Measurements from ENCODE around the gene TMEM53. TPM values are rescaled to one million over a fixed set of nuclear protein-coding genes. Genes with fewer than 3 reads are reported as not detected.
A peak's percentile ranks its signal among the peaks of the same experiment; 100 is the strongest.

The TMEM53 gene
- total and polyA plus RNA-seq, 2 donors, result 2.7 to 5.5 TPM

DNA sequence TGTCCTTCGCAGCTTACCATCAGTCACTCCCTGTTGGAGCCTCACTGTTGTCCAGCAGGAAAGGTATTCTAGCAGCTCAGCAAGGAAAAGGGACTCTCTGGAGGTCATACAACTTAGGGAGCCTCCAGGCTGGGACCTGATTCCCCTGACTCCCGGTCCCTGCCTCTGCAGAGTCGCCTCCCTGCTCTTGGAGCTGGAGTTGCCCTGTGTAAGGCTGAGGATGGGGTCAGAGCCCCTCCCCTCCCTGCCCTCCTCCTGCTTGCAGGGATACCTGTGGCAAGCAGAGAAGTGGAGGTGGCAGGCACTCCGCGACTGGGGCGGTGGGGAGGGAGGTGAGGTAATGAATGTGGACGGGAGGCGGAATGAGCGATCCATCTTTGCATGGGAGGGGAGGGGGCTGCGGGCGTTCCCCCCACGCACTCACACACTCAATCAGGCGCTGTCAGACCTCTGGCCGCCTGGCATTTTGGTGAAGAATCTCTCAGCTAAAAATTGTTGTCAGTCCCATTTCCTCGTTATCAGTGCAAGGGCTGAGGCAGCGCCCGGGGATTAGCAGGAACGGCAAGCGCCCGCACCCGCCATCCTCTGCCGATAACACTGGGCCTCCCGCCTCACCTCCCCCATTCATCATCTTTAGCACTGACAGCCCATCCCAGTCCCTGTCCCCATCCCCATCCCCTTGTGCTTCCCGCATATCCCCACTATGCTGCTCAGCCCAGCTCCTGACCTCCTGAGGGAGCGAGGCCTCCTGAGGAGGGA lies 64.3 kb downstream of the TMEM53 start:
- Histone ChIP-seq H3K27me3 (ENCODE audit: control insufficient read depth in 2 of 2, insufficient read depth in 1 of 2, low read length in 1 of 2) (no peaks in the 10 kb centered on the region), H3K4me3 (ENCODE audit: low read length in 2 of 2) (no peak overlapping the region), H3K4me1 (ENCODE audit: control insufficient read depth in 2 of 2, insufficient read depth in 2 of 2, low read length in 2 of 2) (no peaks in the 10 kb centered on the region), H3K36me3 (ENCODE audit: control insufficient read depth in 2 of 2, insufficient read depth in 2 of 2, low read length in 1 of 2) (no peaks in the 10 kb centered on the region), H3K27ac (ENCODE audit: low read depth in 1 of 2, low read length in 1 of 2) (no peak overlapping the region), H3K9me3 (ENCODE audit: control insufficient read depth in 2 of 2, insufficient read depth in 1 of 2, low read length in 1 of 2) (no peaks in the 10 kb centered on the region)
- DNase-seq (ENCODE audit: low read depth in 6 of 9, low spot score in 9 of 9), result no peak
- 95% methylated on average over 25 of the region's 25 CpGs for WGBS

DNA sequence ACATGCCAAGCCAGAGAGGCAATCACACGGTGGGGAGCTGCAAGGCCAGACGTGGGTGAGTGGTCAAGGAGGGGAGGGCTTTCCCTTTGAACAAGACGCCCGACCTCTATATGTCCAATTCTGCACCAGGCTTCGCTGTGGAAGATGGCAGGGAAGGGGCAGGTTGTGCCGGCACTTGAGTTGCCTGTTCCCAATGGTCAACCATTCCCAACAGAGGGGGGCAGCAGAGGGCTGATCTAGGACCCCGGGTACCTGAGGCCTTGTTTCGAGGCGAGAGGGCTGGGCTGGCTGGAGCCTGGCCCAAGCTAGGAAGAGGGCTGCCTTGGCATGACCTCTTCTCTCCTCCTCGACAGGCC lies 64.9 kb downstream of the TMEM53 start:
- Histone ChIP-seq H3K27me3 (ENCODE audit: control insufficient read depth in 2 of 2, insufficient read depth in 1 of 2, low read length in 1 of 2) (no peaks in the 10 kb centered on the region), H3K9me3 (ENCODE audit: control insufficient read depth in 2 of 2, insufficient read depth in 1 of 2, low read length in 1 of 2) (no peaks in the 10 kb centered on the region), H3K4me1 (ENCODE audit: control insufficient read depth in 2 of 2, insufficient read depth in 2 of 2, low read length in 2 of 2) (no peaks in the 10 kb centered on the region), H3K4me3 (ENCODE audit: low read length in 2 of 2) (no peak overlapping the region), H3K36me3 (ENCODE audit: control insufficient read depth in 2 of 2, insufficient read depth in 2 of 2, low read length in 1 of 2) (no peaks in the 10 kb centered on the region), H3K27ac (ENCODE audit: low read depth in 1 of 2, low read length in 1 of 2) (no peak overlapping the region)
- WGBS, result 93% methylated on average over 10 of the region's 10 CpGs
- DNase-seq (ENCODE audit: low read depth in 6 of 9, low spot score in 9 of 9), result peak in 2 of 9 donors; percentile 12 to 23

DNA sequence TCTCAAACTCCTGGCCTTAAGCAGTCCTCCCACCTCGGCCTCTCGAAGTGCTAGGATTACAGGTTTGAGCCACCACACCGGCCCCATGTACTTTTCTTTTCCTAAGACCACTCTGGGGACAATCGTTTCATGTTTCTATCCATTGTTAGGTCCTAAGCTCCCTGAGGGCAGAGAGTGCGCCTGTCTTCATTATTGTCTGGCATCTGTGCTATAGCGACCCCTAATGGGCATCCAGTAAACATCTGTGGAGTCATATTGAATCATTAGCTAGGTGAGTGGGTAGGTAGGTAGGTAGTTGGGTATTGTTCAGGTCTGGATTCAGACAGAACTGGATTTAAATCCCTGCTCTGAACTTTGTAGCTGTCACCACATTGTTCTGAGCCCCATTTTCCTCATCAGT lies 66.1 kb downstream of the TMEM53 start:
- Histone ChIP-seq H3K4me1 (ENCODE audit: control insufficient read depth in 2 of 2, insufficient read depth in 2 of 2, low read length in 2 of 2) (no peaks in the 10 kb centered on the region), H3K4me3 (ENCODE audit: low read length in 2 of 2) (no peak overlapping the region), H3K27me3 (ENCODE audit: control insufficient read depth in 2 of 2, insufficient read depth in 1 of 2, low read length in 1 of 2) (no peaks in the 10 kb centered on the region), H3K27ac (ENCODE audit: low read depth in 1 of 2, low read length in 1 of 2) (no peak overlapping the region), H3K9me3 (ENCODE audit: control insufficient read depth in 2 of 2, insufficient read depth in 1 of 2, low read length in 1 of 2) (no peaks in the 10 kb centered on the region), H3K36me3 (ENCODE audit: control insufficient read depth in 2 of 2, insufficient read depth in 2 of 2, low read length in 1 of 2) (no peaks in the 10 kb centered on the region)
- WGBS, result 97% methylated on average over 6 of the region's 6 CpGs
- no peak for DNase-seq (ENCODE audit: low read depth in 6 of 9, low spot score in 9 of 9)

DNA sequence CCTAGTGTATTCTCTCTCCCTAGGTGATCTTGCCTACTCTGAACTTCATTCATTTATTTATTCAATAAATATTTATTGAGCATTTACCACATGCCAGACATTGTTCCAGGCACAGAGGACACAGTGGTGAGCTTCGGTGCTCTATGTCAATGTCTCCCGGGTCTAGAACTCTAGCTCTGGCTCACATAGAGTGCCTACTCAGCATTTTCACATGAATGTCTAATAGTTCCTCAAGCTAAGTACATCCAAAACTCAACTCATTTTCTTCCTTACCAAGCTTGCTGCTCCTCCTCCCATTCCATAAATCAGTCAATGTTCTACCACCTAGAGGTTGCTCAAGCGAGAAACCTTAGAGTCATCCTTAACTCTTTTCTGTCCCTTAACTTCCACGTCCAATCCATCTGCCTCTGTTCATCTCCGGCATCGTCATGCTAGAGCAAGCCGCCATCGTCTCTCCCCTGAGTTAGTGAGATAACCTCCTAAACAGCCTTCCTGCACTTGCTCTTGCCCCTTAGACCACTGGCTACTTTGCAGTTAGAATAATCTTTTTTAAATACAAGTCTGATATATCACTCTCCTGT lies 67.5 kb downstream of the TMEM53 start:
- 97% methylated on average over 8 of the region's 8 CpGs for WGBS
- Histone ChIP-seq H3K4me3 (ENCODE audit: low read length in 2 of 2) (no peak overlapping the region), H3K27ac (ENCODE audit: low read depth in 1 of 2, low read length in 1 of 2) (no peak overlapping the region), H3K27me3 (ENCODE audit: control insufficient read depth in 2 of 2, insufficient read depth in 1 of 2, low read length in 1 of 2) (no peaks in the 10 kb centered on the region), H3K9me3 (ENCODE audit: control insufficient read depth in 2 of 2, insufficient read depth in 1 of 2, low read length in 1 of 2) (no peaks in the 10 kb centered on the region), H3K4me1 (ENCODE audit: control insufficient read depth in 2 of 2, insufficient read depth in 2 of 2, low read length in 2 of 2) (no peaks in the 10 kb centered on the region), H3K36me3 (ENCODE audit: control insufficient read depth in 2 of 2, insufficient read depth in 2 of 2, low read length in 1 of 2) (no peaks in the 10 kb centered on the region)
- DNase-seq (ENCODE audit: low read depth in 6 of 9, low spot score in 9 of 9), result no peak

DNA sequence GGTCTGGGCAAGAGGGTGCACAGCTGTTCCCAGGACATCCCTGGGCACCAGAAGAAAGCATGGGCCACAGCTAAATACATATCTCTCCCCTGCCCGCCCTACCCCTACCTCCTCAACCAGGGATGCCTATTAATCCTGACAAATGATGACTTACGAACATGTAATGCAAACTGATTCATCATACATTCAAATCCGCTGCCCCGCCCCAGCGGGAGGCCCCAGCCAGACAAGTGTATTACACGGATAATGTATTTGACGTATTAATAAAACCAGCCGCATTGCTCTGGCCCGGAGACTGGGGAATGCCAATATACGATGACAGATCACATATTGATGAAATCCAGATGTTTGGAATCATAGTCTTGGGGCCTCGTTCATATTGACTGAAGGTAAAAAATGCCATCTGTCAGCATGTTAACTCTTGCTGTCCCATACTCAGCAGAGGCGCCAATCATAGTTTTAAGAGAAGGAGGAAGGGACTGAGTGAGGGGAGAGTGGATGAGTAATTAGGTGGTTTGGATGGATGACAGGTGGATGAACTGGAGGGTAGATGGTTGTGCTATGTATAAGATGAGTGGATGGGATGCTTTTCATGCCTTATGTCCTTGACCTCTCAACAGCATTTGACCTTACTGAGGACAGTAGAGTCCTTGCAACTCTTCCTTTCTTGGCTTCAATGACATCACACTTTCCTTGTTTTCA lies 68.2 kb downstream of the TMEM53 start:
- Histone ChIP-seq H3K27ac (ENCODE audit: low read depth in 1 of 2, low read length in 1 of 2) (no peak overlapping the region), H3K4me1 (ENCODE audit: control insufficient read depth in 2 of 2, insufficient read depth in 2 of 2, low read length in 2 of 2) (no peaks in the 10 kb centered on the region), H3K4me3 (ENCODE audit: low read length in 2 of 2) (no peak overlapping the region), H3K36me3 (ENCODE audit: control insufficient read depth in 2 of 2, insufficient read depth in 2 of 2, low read length in 1 of 2) (no peaks in the 10 kb centered on the region), H3K27me3 (ENCODE audit: control insufficient read depth in 2 of 2, insufficient read depth in 1 of 2, low read length in 1 of 2) (no peaks in the 10 kb centered on the region), H3K9me3 (ENCODE audit: control insufficient read depth in 2 of 2, insufficient read depth in 1 of 2, low read length in 1 of 2) (no peaks in the 10 kb centered on the region)
- 95% methylated on average over 12 of the region's 12 CpGs for WGBS
- no peak for DNase-seq (ENCODE audit: low read depth in 6 of 9, low spot score in 9 of 9)

DNA sequence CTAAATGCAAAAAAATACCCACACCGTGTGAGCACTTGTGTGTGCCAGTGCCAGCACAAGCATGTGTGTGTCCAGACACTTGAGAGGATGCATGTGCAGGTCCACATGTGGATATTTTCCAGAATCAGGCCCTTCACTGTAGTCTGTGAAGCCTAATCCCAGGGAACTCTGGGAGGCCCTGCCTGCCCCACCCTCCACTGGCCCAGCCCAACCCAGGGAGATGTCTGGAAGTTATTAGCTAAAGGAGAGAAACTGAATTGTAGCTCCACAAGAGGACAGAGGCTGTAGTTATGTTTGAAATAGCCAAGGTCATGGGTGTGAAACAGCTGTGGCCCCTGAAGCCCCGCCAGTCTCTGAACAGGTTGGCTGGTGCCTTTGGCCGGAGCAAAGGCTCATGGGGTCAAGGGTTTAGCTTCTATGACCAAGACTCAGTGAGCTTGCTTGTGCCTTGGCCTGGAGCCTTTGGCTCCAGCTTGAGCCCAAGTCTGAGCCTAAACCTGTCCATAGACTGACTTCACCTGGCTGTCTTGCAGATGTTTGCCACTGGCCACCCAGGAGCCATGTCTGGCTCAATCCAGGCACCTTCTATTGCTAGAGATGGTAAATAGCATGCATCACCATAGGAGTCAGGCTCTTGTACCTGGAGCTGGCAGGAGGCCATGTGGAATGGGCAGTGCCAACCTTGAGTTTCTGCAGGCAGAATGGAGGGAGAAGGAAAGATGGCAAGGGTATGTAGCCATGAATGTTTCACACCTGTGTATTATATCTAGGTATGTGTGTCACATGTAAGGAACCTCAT lies 69.9 kb downstream of the TMEM53 start:
- Histone ChIP-seq H3K36me3 (ENCODE audit: control insufficient read depth in 2 of 2, insufficient read depth in 2 of 2, low read length in 1 of 2) (no peaks in the 10 kb centered on the region), H3K27me3 (ENCODE audit: control insufficient read depth in 2 of 2, insufficient read depth in 1 of 2, low read length in 1 of 2) (no peaks in the 10 kb centered on the region), H3K9me3 (ENCODE audit: control insufficient read depth in 2 of 2, insufficient read depth in 1 of 2, low read length in 1 of 2) (no peaks in the 10 kb centered on the region), H3K4me1 (ENCODE audit: control insufficient read depth in 2 of 2, insufficient read depth in 2 of 2, low read length in 2 of 2) (no peaks in the 10 kb centered on the region), H3K4me3 (ENCODE audit: low read length in 2 of 2) (no peak overlapping the region), H3K27ac (ENCODE audit: low read depth in 1 of 2, low read length in 1 of 2) (no peak overlapping the region)
- no peak for DNase-seq (ENCODE audit: low read depth in 6 of 9, low spot score in 9 of 9)
- WGBS, result 95% methylated on average over 3 of the region's 3 CpGs

DNA sequence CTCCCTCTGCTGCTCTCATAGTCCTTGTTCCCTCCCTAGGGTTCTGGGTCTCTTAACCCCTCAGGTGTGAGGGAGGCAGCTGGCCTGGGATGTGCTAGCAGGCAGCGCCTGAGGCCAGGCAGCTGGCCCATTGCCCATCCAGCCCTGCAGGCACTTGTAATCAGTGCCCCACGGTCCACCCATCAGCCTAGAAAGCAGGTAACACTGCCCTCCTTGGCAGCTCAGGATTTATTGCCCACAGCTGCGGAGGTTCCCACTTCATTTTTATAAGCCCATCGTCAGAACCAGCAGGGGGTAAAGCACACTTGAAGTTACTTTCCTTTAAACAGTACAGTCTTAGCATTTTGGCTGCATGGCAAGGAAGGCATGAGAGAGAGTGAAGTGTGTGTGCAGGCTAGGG lies 70.6 kb downstream of the TMEM53 start:
- H3K36me3 ChIP-seq (ENCODE audit: control insufficient read depth in 2 of 2, insufficient read depth in 2 of 2, low read length in 1 of 2), result no peaks in the 10 kb centered on the region
- no peak overlapping the region for H3K4me3 ChIP-seq (ENCODE audit: low read length in 2 of 2)
- WGBS, result 86% methylated on average over 4 of the region's 4 CpGs
- no peaks in the 10 kb centered on the region for H3K4me1 ChIP-seq (ENCODE audit: control insufficient read depth in 2 of 2, insufficient read depth in 2 of 2, low read length in 2 of 2)
- H3K9me3 ChIP-seq (ENCODE audit: control insufficient read depth in 2 of 2, insufficient read depth in 1 of 2, low read length in 1 of 2), result no peaks in the 10 kb centered on the region
- DNase-seq (ENCODE audit: low read depth in 6 of 9, low spot score in 9 of 9), result no peak
- no peak overlapping the region for H3K27ac ChIP-seq (ENCODE audit: low read depth in 1 of 2, low read length in 1 of 2)
- H3K27me3 ChIP-seq (ENCODE audit: control insufficient read depth in 2 of 2, insufficient read depth in 1 of 2, low read length in 1 of 2), result no peaks in the 10 kb centered on the region

Data from thymus (tissue), 11 donors.